Adrenal gland (tissue), 12 donors: ENCODE data around the gene LAMC2. TPM values are rescaled to one million over a fixed set of nuclear protein-coding genes. Genes with fewer than 3 reads are reported as not detected.
A peak's percentile ranks its signal among the peaks of the same experiment; 100 is the strongest.
"Not testable (repeated sequence)": the region's sequence is repeated elsewhere in the genome, so short reads cannot be mapped to it uniquely, and the experiment has no call there.

ENCODE experiments used
- DNase-seq, 7 donors: peaks; one replicate each; pipeline ENCODE4 v3.0.0-alpha.2; 2019 to 2020
- H3K27ac ChIP-seq, 5 donors: fragments of 200-600 bp; sonication (generic) in 4 of 5; 1 replicate in 3 of 5; 2 replicates in 2 of 5; pipeline versions ENCODE4 v1.5.1 to v1.8.0; 2016 to 2020; ENCODE audit warnings: mild to moderate bottlenecking in 1 of 5
- H3K27me3 ChIP-seq: fragments of 200-600 bp; 2 replicates; pipeline ENCODE4 v1.8.0; 2021
- H3K36me3 ChIP-seq, 2 donors: fragments of 200-600 bp; replicated peaks in 1 of 2; 1 replicate in 1 of 2; 2 replicates in 1 of 2; pipeline versions ENCODE4 v1.5.1 to v1.8.0; 2018 to 2022
- H3K4me1 ChIP-seq, 2 donors: fragments of 200-600 bp; replicated peaks in 1 of 2; 1 replicate in 1 of 2; 2 replicates in 1 of 2; pipeline versions ENCODE4 v1.5.1 to v1.8.0; 2018 to 2021
- H3K4me3 ChIP-seq, 4 donors: fragments of 200-600 bp; sonication (generic) in 3 of 4; one replicate each; pipeline ENCODE4 v1.5.1; 2016 to 2018
- H3K9me3 ChIP-seq, 3 donors: fragments of 200-600 bp; sonication (generic) in 1 of 3; replicated peaks in 1 of 3; 1 replicate in 2 of 3; 2 replicates in 1 of 3; pipeline versions ENCODE4 v1.5.1 to v1.8.0; 2016 to 2021
- CTCF ChIP-seq, 6 experiments: fragments of 450-650 bp in 4 of 6; fragments of 200-600 bp in 2 of 6; sonication (generic) in 1 of 6; IDR thresholded peaks; 1 replicate in 5 of 6; 2 replicates in 1 of 6; pipeline versions ENCODE4 v1.5.1 to v1.8.0; 2016 to 2021; ENCODE audit warnings: antibody characterized with exemption in 6 of 6, mild to moderate bottlenecking in 2 of 6, moderate library complexity in 1 of 6
- POLR2A ChIP-seq, 2 donors: fragments of 450-650 bp; IDR thresholded peaks; one replicate each; pipeline ENCODE4 v1.6.1; 2017; ENCODE audit warnings: antibody characterized with exemption in 2 of 2, mild to moderate bottlenecking in 2 of 2, moderate library complexity in 1 of 2
- WGBS, 4 donors: extraction: QIAGEN DNeasy Blood & Tissue Kit in 2 of 4; methylation state at CpG; one replicate each; pipeline versions ENCODE4 v1.1.5 to v1.1.7; 2013 to 2017; 5-methylcytosine and 5-hydroxymethylcytosine counted together
- intact Hi-C, 2 donors: fragments of 100-400 bp; cut with DNase I; formaldehyde crosslinking; loops; one replicate each; pipeline versions ENCODE4 v1.14.1 to v1.15.0; 2022 to 2023
- polyA plus RNA-seq, 3 donors: library from polyadenylated mRNA; stranded (reverse); fragments of 200-250 nt in 2 of 3; fragments of 350-450 nt in 1 of 3; fragmentation: Illumina TruSeq in 1 of 3; extraction: RNeasy Lipid Tissue Mini Kit (QIAGEN cat#74804) in 1 of 3; gene quantifications; one replicate each; pipeline ENCODE4 v1.2.3, GENCODE V29; 2013 to 2014
- total RNA-seq, 9 donors: library from RNA; depleted of rRNA in 4 of 9; stranded (reverse); fragments of >200 nt in 4 of 9; fragments of 120-200 nt in 1 of 9; fragmentation: NEBNext Ultra II Directional in 1 of 9; extraction: Animal tissue kit (Norgen Biotek cat#: 25700) in 1 of 9; gene quantifications; one replicate each; pipeline versions ENCODE4 v1.1.0 to v1.2.4, GENCODE V29; 2013 to 2023
- donor health status: healthy with polysubstance abuse.
- donor health status: Bipolar disorder and iron deficiency.
- donor health status: DM: yes; HTN: yes; CAD: no.
- donor health status: DM: no; HTN: no; CAD: no.
- donor health status: DM: no; HTN: no; CAD: no.
- donor health status: DM: yes; HTN: yes; CAD: no.

Gene LAMC2
- total and polyA plus RNA-seq, 12 donors: 0.04 to 1.4 (median 0.16) TPM; not detected in 1

DNA sequence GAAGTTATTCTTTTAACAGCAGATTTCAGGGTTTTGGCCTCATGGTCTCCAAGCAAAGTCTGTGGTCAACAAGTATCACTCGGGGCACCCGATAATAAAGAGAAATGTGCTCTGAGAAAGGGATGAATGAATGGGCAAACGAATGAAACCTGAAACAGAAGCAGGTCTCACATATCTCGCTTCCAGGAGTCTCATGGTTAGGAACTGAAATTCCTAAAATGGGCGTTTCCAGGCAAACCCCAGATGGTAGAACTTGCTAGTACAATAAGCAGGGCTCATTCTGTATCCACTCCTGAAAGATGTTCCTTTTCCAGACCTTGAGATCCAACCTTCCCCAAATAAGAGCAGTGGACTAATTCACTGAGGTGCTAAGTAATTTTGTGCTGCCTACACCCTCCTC lies 87.2 kb downstream of the LAMC2 start:
- DNase-seq: no peak
- no peak overlapping the region for H3K27ac ChIP-seq
- no peaks in the 10 kb centered on the region for H3K36me3 ChIP-seq
- no peaks in the 10 kb centered on the region for H3K9me3 ChIP-seq
- WGBS, 4 donors: 87 to 91% (median 87%) methylated on average over 5 of the region's 5 CpGs
- no peaks in the 10 kb centered on the region for H3K27me3 ChIP-seq
- no peaks in the 10 kb centered on the region for H3K4me1 ChIP-seq
- no peak overlapping the region for H3K4me3 ChIP-seq
- intact Hi-C loops: no loop called here
- TF ChIP-seq CTCF (IDR thresholded peaks at IDR 0.05) (no peak), POLR2A (IDR thresholded peaks at IDR 0.05) (no peak)

GRCh38 chr1:183273984-183274383 lies 87.9 kb downstream of the LAMC2 start:
- WGBS, 4 donors: 93 to 99% (median 95%) methylated on average over 4 of the region's 4 CpGs
- intact Hi-C loops: not testable (repeated sequence)

DNA sequence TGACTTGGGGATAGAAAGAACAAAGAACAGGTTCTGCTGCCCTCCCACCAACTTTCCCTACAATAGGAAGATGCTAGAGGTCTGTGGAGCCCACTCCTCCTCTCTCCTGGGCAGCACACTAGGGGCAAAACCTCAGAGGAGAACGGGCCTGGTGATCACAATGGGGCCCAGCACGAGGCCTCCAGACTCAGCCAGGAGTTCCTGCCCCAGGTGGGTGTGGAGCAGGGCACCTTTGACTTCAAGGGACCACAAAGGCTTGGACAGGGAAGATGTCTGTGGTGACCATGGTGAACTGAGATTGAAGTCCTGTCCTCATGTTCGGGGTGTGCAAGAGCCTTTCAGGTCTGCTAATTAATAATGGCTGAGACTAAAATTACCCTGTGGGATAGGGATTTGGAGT lies 88.8 kb downstream of the LAMC2 start:
- no peaks in the 10 kb centered on the region for H3K36me3 ChIP-seq
- intact Hi-C loops: no loop called here
- no peaks in the 10 kb centered on the region for H3K27me3 ChIP-seq
- no peak overlapping the region for H3K27ac ChIP-seq
- TF ChIP-seq POLR2A (IDR thresholded peaks at IDR 0.05): no peak
- TF ChIP-seq CTCF (IDR thresholded peaks at IDR 0.05): no peak
- WGBS, 4 donors: 85 to 100% (median 91%) methylated on average over 2 to 3 of the region's 3 CpGs
- no peaks in the 10 kb centered on the region for H3K9me3 ChIP-seq
- DNase-seq: no peak
- H3K4me3 ChIP-seq: no peak overlapping the region
- H3K4me1 ChIP-seq: no peaks in the 10 kb centered on the region

More at GRCh38 chr1:183273984-183274383, 87.9 kb downstream of the LAMC2 start:
- not testable (repeated sequence) for H3K4me1 ChIP-seq, H3K27ac ChIP-seq, H3K36me3 ChIP-seq, H3K27me3 ChIP-seq, H3K9me3 ChIP-seq, H3K4me3 ChIP-seq, DNase-seq

- Histone ChIP-seq H3K27me3 (no peaks in the 10 kb centered on the region), H3K27ac (no peak overlapping the region), H3K36me3 (no peaks in the 10 kb centered on the region), H3K4me3 (no peak overlapping the region), H3K4me1 (no peaks in the 10 kb centered on the region), H3K9me3 (no peaks in the 10 kb centered on the region)
- intact Hi-C loops: no loop called here
- DNase-seq: no peak
- WGBS, 4 donors: 57 to 89% (median 84%) methylated on average over 3 of the region's 3 CpGs
- no peak for TF ChIP-seq POLR2A (IDR thresholded peaks at IDR 0.05)
- no peak for TF ChIP-seq CTCF (IDR thresholded peaks at IDR 0.05)
Measured at GRCh38 chr1:183275322-183275721, 89.3 kb downstream of the LAMC2 start.

GRCh38 chr1:183276386-183277080 lies 90.5 kb downstream of the LAMC2 start:
- Histone ChIP-seq H3K4me3 (no peak overlapping the region), H3K9me3 (no peaks in the 10 kb centered on the region), H3K27me3 (no peaks in the 10 kb centered on the region), H3K4me1 (no peaks in the 10 kb centered on the region), H3K36me3 (no peaks in the 10 kb centered on the region), H3K27ac (peak overlapping the region in 1 of 5 donors; percentile 1)
- 84 to 90% (median 84%) methylated on average over 8 to 9 of the region's 9 CpGs for WGBS, 4 donors
- DNase-seq: no peak
- TF ChIP-seq POLR2A (IDR thresholded peaks at IDR 0.05) (no peak), CTCF (IDR thresholded peaks at IDR 0.05) (no peak)
- intact Hi-C loops: no loop called here
